Esophagus squamous epithelium (tissue), 5 donors: ENCODE data around the gene SULT6B1. TPM values are rescaled to one million over a fixed set of nuclear protein-coding genes. Genes with fewer than 3 reads are reported as not detected.
A peak's percentile ranks its signal among the peaks of the same experiment; 100 is the strongest.
"Not testable (repeated sequence)": the region's sequence is repeated elsewhere in the genome, so short reads cannot be mapped to it uniquely, and the experiment has no call there.

Experiments used
- DNase-seq: peaks from one replicate; lab custom pipeline; 2025; lab: John Stamatoyannopoulos, UW
- H3K27ac ChIP-seq, 4 donors: fragments of 200-600 bp; sonication (generic); one replicate each; pipeline ENCODE4 v1.5.1; 2016 to 2019; ENCODE audit warnings: mild to moderate bottlenecking in 1 of 4
- H3K27me3 ChIP-seq, 4 donors: fragments of 200-600 bp; sonication (generic); 1 replicate in 3 of 4; 2 replicates in 1 of 4; pipeline versions ENCODE4 v1.5.1 to v1.6.0; 2017 to 2021; ENCODE audit warnings: antibody characterized with exemption in 1 of 4
- H3K36me3 ChIP-seq, 3 donors: fragments of 200-600 bp; sonication (generic); one replicate each; pipeline ENCODE4 v1.5.1; 2016 to 2019
- H3K4me1 ChIP-seq, 3 donors: fragments of 200-600 bp; sonication (generic); one replicate each; pipeline ENCODE4 v1.5.1; 2017 to 2019
- H3K4me3 ChIP-seq, 4 donors: fragments of 200-600 bp; sonication (generic); 1 replicate in 3 of 4; 2 replicates in 1 of 4; pipeline ENCODE4 v1.5.1; 2016 to 2019; ENCODE audit warnings: mild to moderate bottlenecking in 2 of 4, moderate library complexity in 1 of 4
- H3K9me3 ChIP-seq, 3 donors: fragments of 200-600 bp; sonication (generic); one replicate each; pipeline ENCODE4 v1.5.1; 2016 to 2019
- POLR2A ChIP-seq, 4 donors: fragments of 450-650 bp; IDR thresholded peaks; one replicate each; pipeline ENCODE4 v1.6.1; 2017; ENCODE audit warnings: antibody characterized with exemption in 4 of 4, mild to moderate bottlenecking in 4 of 4, moderate library complexity in 3 of 4
- WGBS, 2 donors: methylation state at CpG; one replicate each; pipeline ENCODE4 v1.1.5; 2018; 5-methylcytosine and 5-hydroxymethylcytosine counted together
- intact Hi-C: fragments of 100-400 bp; cut with DNase I; formaldehyde crosslinking; loops from one replicate; pipeline ENCODE4 v1.15.0; 2022
- total RNA-seq, 4 donors: library from RNA; depleted of rRNA; stranded (reverse); fragments of >200 nt; gene quantifications; one replicate each; pipeline ENCODE4 v1.1.0, GENCODE V29; 2016
- TF ChIP-seq, protein P1 (sequence below), 6 experiments: fragments of 450-650 bp in 4 of 6; fragments of 200-600 bp in 2 of 6; sonication (generic) in 2 of 6; IDR thresholded peaks; one replicate each; pipeline ENCODE4 v1.5.1; 2016 to 2019; ENCODE audit warnings: antibody characterized with exemption in 6 of 6, mild to moderate bottlenecking in 4 of 6, moderate library complexity in 4 of 6
- donor health status: DM: yes; HTN: yes; CAD: no.

SULT6B1 gene
- total RNA-seq, 4 donors from 2014 or later, result not detected

DNA sequence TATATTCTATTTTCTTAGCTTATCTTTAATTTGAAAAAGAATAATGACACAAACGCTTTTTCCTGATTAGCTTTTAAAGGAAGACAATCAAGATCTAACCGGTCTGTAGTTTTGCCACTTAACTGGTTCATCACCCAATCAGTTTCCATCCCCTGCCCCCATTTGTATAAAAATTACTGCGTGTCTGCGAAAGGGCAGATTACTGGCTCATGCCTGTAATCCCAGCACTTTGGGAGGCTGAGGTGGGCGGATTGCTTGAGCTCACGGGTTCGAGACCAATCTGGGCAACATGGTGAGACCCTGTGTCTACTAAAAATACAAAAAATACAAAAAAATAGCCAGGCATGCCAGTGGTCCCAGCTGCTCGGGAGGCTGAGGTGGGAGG, 10.2 kb upstream of the SULT6B1 start:
- H3K27me3 ChIP-seq, result no peaks in the 10 kb centered on the region
- peaks cover 0 to 32% (median 15%) of the 10 kb centered on the region in 3 donors for H3K4me1 ChIP-seq
- intact Hi-C loops, result no loop called here
- 71 to 83% methylated on average over 6 to 8 of the region's 8 CpGs for WGBS, 2 donors
- DNase-seq, result no peak
- TF ChIP-seq, protein P1, sequence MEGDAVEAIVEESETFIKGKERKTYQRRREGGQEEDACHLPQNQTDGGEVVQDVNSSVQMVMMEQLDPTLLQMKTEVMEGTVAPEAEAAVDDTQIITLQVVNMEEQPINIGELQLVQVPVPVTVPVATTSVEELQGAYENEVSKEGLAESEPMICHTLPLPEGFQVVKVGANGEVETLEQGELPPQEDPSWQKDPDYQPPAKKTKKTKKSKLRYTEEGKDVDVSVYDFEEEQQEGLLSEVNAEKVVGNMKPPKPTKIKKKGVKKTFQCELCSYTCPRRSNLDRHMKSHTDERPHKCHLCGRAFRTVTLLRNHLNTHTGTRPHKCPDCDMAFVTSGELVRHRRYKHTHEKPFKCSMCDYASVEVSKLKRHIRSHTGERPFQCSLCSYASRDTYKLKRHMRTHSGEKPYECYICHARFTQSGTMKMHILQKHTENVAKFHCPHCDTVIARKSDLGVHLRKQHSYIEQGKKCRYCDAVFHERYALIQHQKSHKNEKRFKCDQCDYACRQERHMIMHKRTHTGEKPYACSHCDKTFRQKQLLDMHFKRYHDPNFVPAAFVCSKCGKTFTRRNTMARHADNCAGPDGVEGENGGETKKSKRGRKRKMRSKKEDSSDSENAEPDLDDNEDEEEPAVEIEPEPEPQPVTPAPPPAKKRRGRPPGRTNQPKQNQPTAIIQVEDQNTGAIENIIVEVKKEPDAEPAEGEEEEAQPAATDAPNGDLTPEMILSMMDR (IDR thresholded peaks at IDR 0.05), result no peak
- TF ChIP-seq POLR2A (IDR thresholded peaks at IDR 0.05), result no peak
- H3K4me3 ChIP-seq, result no peak overlapping the region
- H3K9me3 ChIP-seq, result peaks cover 0 to 3% (median 0%) of the 10 kb centered on the region in 3 donors
- H3K27ac ChIP-seq, result no peak overlapping the region
- H3K36me3 ChIP-seq, result peaks cover 0 to 40% (median 16%) of the 10 kb centered on the region in 3 donors

DNA sequence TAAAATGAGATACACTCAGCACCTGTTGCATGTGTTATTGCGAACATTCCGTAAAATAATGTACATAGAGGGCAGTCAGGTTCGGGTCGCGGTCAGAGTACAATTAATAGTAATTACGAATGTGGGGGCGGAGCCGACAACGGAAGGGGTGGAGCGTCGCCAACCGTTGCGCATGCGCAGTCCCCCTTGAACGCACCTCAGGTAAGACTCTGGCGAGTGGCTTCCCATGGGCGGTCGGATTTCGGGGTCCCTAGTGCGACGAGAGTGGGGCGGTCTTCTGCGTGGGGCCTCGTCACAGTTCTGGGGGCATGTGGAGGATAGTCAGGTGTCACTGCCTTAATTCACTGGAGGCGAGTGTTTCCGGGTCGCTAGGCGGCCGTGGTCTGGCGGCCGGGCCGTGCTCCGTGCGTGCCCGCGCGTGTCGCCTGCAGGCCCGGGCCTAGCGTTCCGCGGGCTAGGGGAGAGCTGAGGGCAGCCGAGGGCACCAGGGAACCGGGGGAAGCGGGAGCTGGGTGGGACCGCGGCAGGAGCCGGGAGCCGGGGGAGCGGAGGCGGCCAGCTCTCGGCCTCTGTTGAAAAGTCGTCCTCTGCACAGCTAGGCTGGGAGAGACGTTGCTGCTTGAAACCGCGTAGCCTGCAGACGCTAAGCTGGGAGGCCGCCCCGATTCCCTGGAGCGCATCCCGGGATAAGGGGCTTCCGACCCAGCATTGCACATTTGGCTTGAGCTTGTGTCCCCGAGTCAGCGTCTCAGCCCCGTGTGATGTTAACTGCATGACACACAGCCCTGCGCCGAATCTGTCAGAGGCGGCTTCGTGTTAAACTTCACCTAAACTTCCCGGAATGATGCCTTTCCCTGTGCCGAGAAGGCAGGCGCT, 8.1 kb upstream of the SULT6B1 start, which contains the start of gene CEBPZOS:
Gene CEBPZOS (plus strand): TSS at position 177 of the 876 bp plus-strand sequence. CDS start 3,209 bp downstream, outside the sequence.
- no peaks in the 10 kb centered on the region for H3K27me3 ChIP-seq
- TF ChIP-seq, protein P1 (IDR thresholded peaks at IDR 0.05), result no peak
- TF ChIP-seq POLR2A (IDR thresholded peaks at IDR 0.05), result peak in 3 of 4 donors; percentile 70 to 91 (median 71)
- peak; percentile 43 for DNase-seq
- peak within 1 kb of the TSS; percentile 92 to 95 (median 94) for H3K27ac ChIP-seq
- peaks cover 0 to 19% (median 7%) of the 10 kb centered on the region in 3 donors for H3K36me3 ChIP-seq
- H3K9me3 ChIP-seq, result no peaks in the 10 kb centered on the region
- H3K4me3 ChIP-seq, result peak within 1 kb of the TSS; percentile 69 to 97 (median 88)
- 0% methylated on average over 20 to 42 of the region's 72 CpGs for WGBS, 2 donors
- peaks cover 0 to 32% (median 15%) of the 10 kb centered on the region in 3 donors for H3K4me1 ChIP-seq
- intact Hi-C loops, result no loop called here

DNA sequence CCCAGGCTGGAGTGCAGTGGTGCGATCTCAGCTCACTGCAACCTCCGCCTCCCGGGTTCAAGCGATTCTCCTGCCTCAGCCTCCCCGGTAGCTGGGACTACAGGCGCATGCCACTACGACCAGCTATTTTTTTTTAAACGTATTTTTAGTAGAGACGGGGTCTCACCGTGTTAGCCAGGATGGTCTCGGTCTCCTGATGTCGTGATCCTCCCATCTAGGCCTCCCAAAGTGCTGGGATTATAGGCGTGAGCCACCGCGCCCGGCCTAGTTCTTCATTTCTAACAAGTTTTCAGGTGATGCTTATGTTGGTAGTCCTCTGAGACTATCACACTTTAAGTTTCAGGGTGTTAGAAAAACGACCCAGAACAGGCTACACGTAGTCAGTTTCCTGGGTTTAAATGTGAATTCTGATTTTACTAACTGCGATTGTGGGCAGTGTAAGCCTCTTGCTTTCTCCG, 7.4 kb upstream of the SULT6B1 start:
- 77 to 81% methylated on average over 20 of the region's 20 CpGs for WGBS, 2 donors
- Histone ChIP-seq H3K4me1 (peaks cover 0 to 32% (median 15%) of the 10 kb centered on the region in 3 donors), H3K4me3 (peak overlapping the region; percentile 69 to 97 (median 88)), H3K27ac (peak overlapping the region; percentile 92 to 95 (median 94)), H3K36me3 (peaks cover 0 to 12% (median 6%) of the 10 kb centered on the region in 3 donors)
- H3K9me3 ChIP-seq, intact Hi-C loops, DNase-seq, H3K27me3 ChIP-seq: not testable (repeated sequence)

DNA sequence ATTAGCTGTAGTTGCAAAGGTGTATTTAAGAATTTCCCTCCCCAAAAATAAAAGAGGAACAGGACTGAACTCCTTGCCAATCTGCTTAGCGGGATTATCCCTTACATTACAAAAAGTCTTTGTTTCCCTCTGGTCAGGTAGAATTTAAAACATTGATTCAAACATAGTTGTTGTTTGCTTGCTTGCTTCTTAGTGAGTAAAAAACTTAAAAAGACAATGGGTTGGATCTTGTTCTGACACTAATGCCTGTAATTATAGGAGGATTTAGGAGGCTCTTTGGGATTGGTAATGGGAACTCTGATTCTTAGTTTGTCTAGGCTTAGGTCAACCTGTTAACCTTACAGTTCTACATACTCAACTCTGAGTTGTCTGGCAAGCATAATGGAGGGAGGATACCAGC, 4.1 kb upstream of the SULT6B1 start:
- no peaks in the 10 kb centered on the region for H3K27me3 ChIP-seq
- 82 to 90% methylated on average over 1 of the region's 1 CpG for whole genome bisulfite sequencing, 2 donors
- TF ChIP-seq, protein P1 (IDR thresholded peaks at IDR 0.05), result no peak
- TF ChIP-seq POLR2A (IDR thresholded peaks at IDR 0.05), result no peak
- H3K27ac ChIP-seq, result no peak overlapping the region
- no peaks in the 10 kb centered on the region for H3K9me3 ChIP-seq
- H3K4me3 ChIP-seq, result no peak overlapping the region
- no peaks in the 10 kb centered on the region for H3K36me3 ChIP-seq
- peaks cover 0 to 30% (median 17%) of the 10 kb centered on the region in 3 donors for H3K4me1 ChIP-seq
- DNase-seq, result no peak
- intact Hi-C loops, result no loop called here

DNA sequence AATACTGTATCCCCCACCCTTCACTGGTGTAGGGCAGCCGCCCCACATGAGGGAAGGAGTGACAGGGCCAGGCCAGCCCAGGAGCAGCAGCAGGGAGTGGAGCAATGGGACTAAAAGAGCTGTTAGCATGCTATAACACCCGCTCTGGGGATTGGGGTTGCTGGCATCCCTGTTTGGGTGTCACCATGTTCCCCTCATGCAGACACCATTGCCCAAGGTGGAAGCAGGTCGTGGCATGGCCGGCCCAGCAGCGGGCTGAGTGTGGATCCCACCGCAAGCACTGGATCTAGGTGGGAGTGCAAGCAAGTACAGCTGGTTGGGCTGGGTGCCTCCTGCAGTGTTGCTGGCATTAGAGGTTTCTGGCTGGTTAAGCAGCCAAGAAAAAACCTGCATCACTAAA, 3.3 kb upstream of the SULT6B1 start:
- Histone ChIP-seq H3K4me1 (peaks cover 0 to 22% (median 11%) of the 10 kb centered on the region in 3 donors), H3K9me3 (no peaks in the 10 kb centered on the region), H3K27me3 (no peaks in the 10 kb centered on the region), H3K27ac (no peak overlapping the region), H3K36me3 (no peaks in the 10 kb centered on the region), H3K4me3 (no peak overlapping the region)
- intact Hi-C loops, result no loop called here
- WGBS, 2 donors, result 77 to 79% methylated on average over 5 to 6 of the region's 6 CpGs
- DNase-seq, result no peak
- no peak for TF ChIP-seq POLR2A (IDR thresholded peaks at IDR 0.05)

DNA sequence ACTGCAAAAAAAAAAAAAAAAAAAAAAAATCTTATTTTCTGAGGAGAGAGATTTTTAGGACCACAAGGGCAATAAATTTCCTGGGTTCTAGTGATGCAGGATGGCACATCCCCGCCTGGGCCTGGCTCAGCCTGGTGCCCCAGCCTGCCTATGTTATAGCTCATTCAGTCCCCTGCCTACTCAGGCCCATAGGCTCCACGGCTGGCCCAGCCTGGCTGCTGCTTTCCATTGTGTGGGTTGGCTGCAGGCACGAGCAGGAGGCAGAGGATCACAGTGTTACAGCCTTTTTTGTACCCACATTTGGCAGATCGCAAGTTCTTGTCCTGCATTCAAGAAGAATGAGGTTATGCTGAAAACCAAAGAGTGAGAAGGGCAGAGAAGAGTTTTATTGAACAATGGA, 2.8 kb upstream of the SULT6B1 start:
- Histone ChIP-seq H3K36me3 (no peaks in the 10 kb centered on the region), H3K27me3 (no peaks in the 10 kb centered on the region), H3K27ac (no peak overlapping the region), H3K9me3 (no peaks in the 10 kb centered on the region), H3K4me3 (no peak overlapping the region), H3K4me1 (peaks cover 0 to 21% (median 11%) of the 10 kb centered on the region in 3 donors)
- intact Hi-C loops, result no loop called here
- WGBS, 2 donors, result 80 to 88% methylated on average over 3 to 4 of the region's 4 CpGs
- TF ChIP-seq, protein P1 (IDR thresholded peaks at IDR 0.05), result no peak
- no peak for TF ChIP-seq POLR2A (IDR thresholded peaks at IDR 0.05)
- no peak for DNase-seq
